ENCODE results near the gene SLC18A3.

Gene SLC18A3

GRCh38 chr10:49651039-49651835 is 41.1 kb downstream of the SLC18A3 start:
- TF ChIP-seq CTCF (IDR thresholded peaks at IDR 0.05; ENCODE audit: borderline replicate concordance, insufficient read depth, low read depth, low read length) = no peak
- no peak overlapping the region for H3K4me3 ChIP-seq (ENCODE audit: low read depth, low read length)

- H3K4me3 ChIP-seq (ENCODE audit: low read depth, low read length) = no peak overlapping the region
- TF ChIP-seq CTCF (IDR thresholded peaks at IDR 0.05; ENCODE audit: borderline replicate concordance, insufficient read depth, low read depth, low read length) = no peak
Observed at GRCh38 chr10:49651917-49652316, 41.8 kb downstream of the SLC18A3 start.

GRCh38 chr10:49652421-49653272 is 42.5 kb downstream of the SLC18A3 start:
- no peak for TF ChIP-seq CTCF (IDR thresholded peaks at IDR 0.05; ENCODE audit: borderline replicate concordance, insufficient read depth, low read depth, low read length)
- H3K4me3 ChIP-seq (ENCODE audit: low read depth, low read length) = no peak overlapping the region

GRCh38 chr10:49653273-49653929 is 43.3 kb downstream of the SLC18A3 start:
- H3K4me3 ChIP-seq (ENCODE audit: low read depth, low read length) = no peak overlapping the region
- TF ChIP-seq CTCF (IDR thresholded peaks at IDR 0.05; ENCODE audit: borderline replicate concordance, insufficient read depth, low read depth, low read length) = no peak

GRCh38 chr10:49654036-49654693 is 44.1 kb downstream of the SLC18A3 start:
- no peak overlapping the region for H3K4me3 ChIP-seq (ENCODE audit: low read depth, low read length)

More at GRCh38 chr10:49654036-49654693, 44.1 kb downstream of the SLC18A3 start:
- no peak for TF ChIP-seq CTCF (IDR thresholded peaks at IDR 0.05; ENCODE audit: borderline replicate concordance, insufficient read depth, low read depth, low read length)
